OCI-LY3 (cell line): ENCODE results near the gene WASHC2A.
"Not testable (repeated sequence)": the region's sequence is repeated elsewhere in the genome, so short reads cannot be mapped to it uniquely, and the experiment has no call there.

ENCODE experiments used
- H2AFZ ChIP-seq: fragments of 200-600, 300-600 bp; shearing (Covaris generic); 2 replicates; pipeline ENCODE4 v1.6.0; 2014; ENCODE audit warnings: antibody characterized with exemption, low read depth, low read length
- H3K27ac ChIP-seq: fragments of 200-600, 300-600 bp; sonication (generic); 2 replicates; pipeline ENCODE4 v1.5.1; 2014; ENCODE audit warnings: mild to moderate bottlenecking, low read length, moderate library complexity, mixed read lengths
- H3K27me3 ChIP-seq: fragments of 200-600, 300-600 bp; sonication (generic); 2 replicates; pipeline ENCODE4 v1.6.1; 2014; ENCODE audit warnings: low read depth, low read length, mixed read lengths
- H3K36me3 ChIP-seq: fragments of 200-600, 300-600 bp; sonication (generic); replicated peaks from 2 replicates; pipeline ENCODE3; 2014; ENCODE audit warnings: low read depth, low read length, mixed read lengths
- H3K4me1 ChIP-seq: fragments of 300-600, 200-600 bp; sonication (generic); 2 replicates; pipeline ENCODE4 v1.6.1; 2014; ENCODE audit warnings: low read length, mixed read lengths
- H3K4me2 ChIP-seq: fragments of 200-600, 300-600 bp; sonication (generic); 2 replicates; pipeline ENCODE4 v1.6.1; 2014; ENCODE audit warnings: low read length, mixed read lengths
- H3K4me3 ChIP-seq: fragments of 300-600, 200-600 bp; sonication (generic); 2 replicates; pipeline ENCODE4 v1.5.1; 2014; ENCODE audit warnings: antibody characterized with exemption, mild to moderate bottlenecking, low read length, moderate library complexity
- H3K79me2 ChIP-seq: fragments of 300-600, 200-600 bp; shearing (Covaris generic); 2 replicates; pipeline ENCODE4 v1.6.1; 2014; ENCODE audit warnings: mild to moderate bottlenecking, low read length, mixed read lengths
- H3K9ac ChIP-seq: fragments of 300-600, 200-600 bp; shearing (Covaris generic); 2 replicates; pipeline ENCODE4 v1.6.0; 2014; ENCODE audit warnings: mild to moderate bottlenecking, low read length, moderate library complexity
- H3K9me3 ChIP-seq: fragments of 200-600, 300-600 bp; shearing (Covaris generic); 2 replicates; pipeline ENCODE4 v1.6.1; 2014; ENCODE audit warnings: low read length, mixed read lengths; ENCODE audit not compliant: insufficient read depth
- H4K20me1 ChIP-seq: fragments of 200-600, 300-600 bp; sonication (generic); 2 replicates; pipeline ENCODE4 v1.6.1; 2016; ENCODE audit warnings: low read length, mixed read lengths; ENCODE audit not compliant: insufficient read depth
- CTCF ChIP-seq: fragments of 200-600, 300-600 bp; sonication (generic); IDR thresholded peaks from 2 replicates; pipeline ENCODE4 v1.5.1; 2014; ENCODE audit warnings: antibody characterized with exemption, low read length, low read depth
- EZH2phosphoT487 ChIP-seq: fragments of 200-600 bp; shearing (Covaris generic); IDR thresholded peaks from 2 replicates; pipeline ENCODE4 v1.6.1; 2018; ENCODE audit warnings: antibody characterized with exemption, mixed run types, low read depth

WASHC2A gene

GRCh38 chr10:50059946-50060345 lies 7.8 kb upstream of the WASHC2A start:
- not testable (repeated sequence) for H3K4me3 ChIP-seq, H4K20me1 ChIP-seq, H3K36me3 ChIP-seq, H3K9me3 ChIP-seq, H3K27me3 ChIP-seq, H3K4me1 ChIP-seq, H2AFZ ChIP-seq, H3K27ac ChIP-seq, H3K4me2 ChIP-seq, H3K9ac ChIP-seq, H3K79me2 ChIP-seq

DNA sequence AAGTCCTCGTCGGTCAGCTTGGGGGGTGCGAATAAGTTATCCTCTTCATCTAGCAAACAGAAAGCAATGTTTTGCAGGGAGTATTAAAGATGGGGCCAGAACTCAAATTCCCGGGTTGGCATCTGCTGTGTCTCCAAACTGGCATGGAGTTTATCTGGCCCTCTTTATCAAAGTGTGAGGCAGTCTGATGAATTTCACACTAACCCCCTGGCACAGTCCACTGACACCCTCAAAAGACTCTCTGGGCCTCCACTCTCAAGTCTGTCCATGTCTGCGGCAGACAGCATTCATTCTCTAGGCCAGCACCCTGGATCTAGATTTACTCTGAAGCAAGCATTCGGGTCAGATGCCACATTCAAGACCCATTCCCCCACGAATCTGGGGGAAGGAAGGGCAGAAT lies 6.2 kb upstream of the WASHC2A start:
- H3K27me3 ChIP-seq, H4K20me1 ChIP-seq, H2AFZ ChIP-seq: not testable (repeated sequence)

DNA sequence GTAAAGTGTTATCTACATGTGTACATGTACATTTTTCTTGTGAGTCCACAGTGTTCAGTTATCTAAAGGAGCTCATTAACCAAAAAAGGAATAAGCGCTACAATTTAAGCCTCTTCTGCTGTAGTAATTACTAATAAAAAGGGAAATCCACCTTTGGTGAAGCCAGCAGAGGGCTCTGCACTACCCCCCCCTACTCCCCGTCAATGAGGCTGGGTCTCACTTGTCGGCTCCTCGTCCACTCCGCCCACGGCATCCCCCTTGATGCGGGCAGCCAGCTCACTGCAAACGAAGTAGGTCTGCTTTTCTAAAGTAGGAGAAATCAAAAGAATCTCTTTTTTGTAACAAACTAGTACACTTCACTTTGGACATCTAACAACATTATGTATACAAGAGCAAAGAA lies 4.7 kb upstream of the WASHC2A start:
- peak overlapping the region; percentile 44 for H3K4me2 ChIP-seq
- H3K27ac ChIP-seq: no peak overlapping the region
- no peaks in the 10 kb centered on the region for H3K9me3 ChIP-seq
- no peaks in the 10 kb centered on the region for H3K27me3 ChIP-seq
- no peaks in the 10 kb centered on the region for H3K4me1 ChIP-seq
- no peak overlapping the region for H3K9ac ChIP-seq
- no peak for TF ChIP-seq EZH2phosphoT487
- TF ChIP-seq CTCF: 0 out of 2 replicates have a peak, but pooled peaks have one; percentile 13
- H3K36me3 ChIP-seq: no peaks in the 10 kb centered on the region
- H3K4me3 ChIP-seq: no peak overlapping the region
- H3K79me2 ChIP-seq: no peaks in the 10 kb centered on the region
- no peaks in the 10 kb centered on the region for H4K20me1 ChIP-seq
- no peak overlapping the region for H2AFZ ChIP-seq

More for the DNA sequence above, 6.2 kb upstream of the WASHC2A start:
- H3K4me2 ChIP-seq, H3K9ac ChIP-seq, H3K4me3 ChIP-seq, H3K4me1 ChIP-seq, H3K36me3 ChIP-seq, H3K9me3 ChIP-seq, H3K27ac ChIP-seq, H3K79me2 ChIP-seq: not testable (repeated sequence)

DNA sequence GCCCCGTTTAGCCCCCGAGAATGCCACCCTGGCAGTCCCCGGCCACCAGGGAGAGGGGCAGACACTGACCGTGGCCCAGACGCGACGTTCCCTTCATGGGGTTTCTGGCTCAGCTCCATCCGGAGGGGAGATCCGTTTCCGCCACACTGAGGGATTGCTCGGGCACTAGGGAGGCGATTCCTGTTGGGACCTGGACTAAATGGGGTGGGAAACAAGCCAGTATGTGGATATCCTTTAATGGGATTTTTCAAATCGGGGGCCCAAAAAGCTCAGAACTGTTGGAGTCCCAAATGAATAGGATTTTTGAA lies 552 bp downstream of the WASHC2A start:
- not testable (repeated sequence) for H3K79me2 ChIP-seq, H3K27me3 ChIP-seq, H2AFZ ChIP-seq, H3K4me1 ChIP-seq, H3K27ac ChIP-seq, H3K36me3 ChIP-seq, H3K9me3 ChIP-seq, H3K9ac ChIP-seq, H4K20me1 ChIP-seq
- H3K4me3 ChIP-seq: peak overlapping the region; percentile 81; the same call in 1 of the 2 replicates
- peak overlapping the region; percentile 40 for H3K4me2 ChIP-seq

GRCh38 chr10:50075139-50075538 lies 7.4 kb downstream of the WASHC2A start:
- H3K27me3 ChIP-seq, H4K20me1 ChIP-seq, H3K79me2 ChIP-seq, H3K9ac ChIP-seq, H3K36me3 ChIP-seq, H3K4me1 ChIP-seq, H3K27ac ChIP-seq, H3K4me3 ChIP-seq, H2AFZ ChIP-seq, H3K9me3 ChIP-seq, H3K4me2 ChIP-seq: not testable (repeated sequence)

- not testable (repeated sequence) for H3K27ac ChIP-seq
Measured at GRCh38 chr10:50075544-50075943, 7.8 kb downstream of the WASHC2A start.

DNA sequence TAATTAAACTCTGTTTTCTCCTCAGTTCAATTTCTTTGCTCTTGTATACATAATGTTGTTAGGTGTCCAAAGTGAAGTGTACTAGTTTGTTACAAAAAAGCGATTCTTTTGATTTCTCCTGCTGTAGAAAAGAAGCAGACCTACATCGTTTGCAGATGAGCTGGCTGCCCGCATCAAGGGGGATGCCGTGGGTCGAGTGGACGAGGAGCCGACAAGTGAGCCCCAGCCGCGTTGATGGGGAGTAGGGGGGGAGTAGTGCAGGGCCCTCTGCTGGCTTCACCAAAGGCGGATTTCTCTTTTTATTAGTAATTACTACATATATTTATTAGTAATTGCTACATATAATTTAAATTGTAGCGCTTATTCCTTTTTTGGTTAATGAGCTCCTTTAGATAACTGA lies 23.6 kb downstream of the WASHC2A start:
- H3K27me3 ChIP-seq, H3K4me1 ChIP-seq, H3K9ac ChIP-seq, H3K27ac ChIP-seq, H4K20me1 ChIP-seq, H2AFZ ChIP-seq, H3K4me2 ChIP-seq, H3K79me2 ChIP-seq, H3K4me3 ChIP-seq, H3K9me3 ChIP-seq, H3K36me3 ChIP-seq: not testable (repeated sequence)

More at GRCh38 chr10:50075544-50075943, 7.8 kb downstream of the WASHC2A start:
- not testable (repeated sequence) for H3K27me3 ChIP-seq, H3K36me3 ChIP-seq, H3K9me3 ChIP-seq, H3K4me2 ChIP-seq, H3K4me3 ChIP-seq, H4K20me1 ChIP-seq, H3K9ac ChIP-seq, H3K79me2 ChIP-seq, H3K4me1 ChIP-seq, H2AFZ ChIP-seq

- not testable (repeated sequence) for H3K36me3 ChIP-seq, H3K4me2 ChIP-seq, H3K4me1 ChIP-seq, H4K20me1 ChIP-seq, H3K79me2 ChIP-seq, H3K9ac ChIP-seq, H3K4me3 ChIP-seq, H2AFZ ChIP-seq, H3K9me3 ChIP-seq, H3K27ac ChIP-seq, H3K27me3 ChIP-seq
Measured at GRCh38 chr10:50092928-50093327, 25.2 kb downstream of the WASHC2A start.

GRCh38 chr10:50094630-50095029 lies 26.9 kb downstream of the WASHC2A start:
- not testable (repeated sequence) for H2AFZ ChIP-seq, H3K36me3 ChIP-seq, H3K79me2 ChIP-seq, H4K20me1 ChIP-seq, H3K4me1 ChIP-seq, H3K4me3 ChIP-seq, H3K27me3 ChIP-seq, H3K9me3 ChIP-seq, H3K9ac ChIP-seq, H3K4me2 ChIP-seq, H3K27ac ChIP-seq
